ENCODE measurements around the gene ATP7A. TPM values are rescaled to one million over a fixed set of nuclear protein-coding genes. Genes with fewer than 3 reads are reported as not detected.
A peak's percentile ranks its signal among the peaks of the same experiment; 100 is the strongest.

Gene ATP7A
- total and polyA plus RNA-seq, 9 of the 15 experiments (the other 6 are each of a cell fraction or from before 2014, with no cell fraction given) = 7.8 to 22.7 (median 11.6) TPM

GRCh38 chrX:77937291-77937690, 26.8 kb downstream of the ATP7A start (continued):
- TF ChIP-seq JUND (IDR thresholded peaks at IDR 0.05; ENCODE audit: borderline replicate concordance, low read depth, low read length) (0 out of 2 replicates have a peak, but pooled peaks have one; percentile 8), JUND (tag; IDR thresholded peaks at IDR 0.05; ENCODE audit: borderline replicate concordance, low read depth, low read length) (no peak)

DNA sequence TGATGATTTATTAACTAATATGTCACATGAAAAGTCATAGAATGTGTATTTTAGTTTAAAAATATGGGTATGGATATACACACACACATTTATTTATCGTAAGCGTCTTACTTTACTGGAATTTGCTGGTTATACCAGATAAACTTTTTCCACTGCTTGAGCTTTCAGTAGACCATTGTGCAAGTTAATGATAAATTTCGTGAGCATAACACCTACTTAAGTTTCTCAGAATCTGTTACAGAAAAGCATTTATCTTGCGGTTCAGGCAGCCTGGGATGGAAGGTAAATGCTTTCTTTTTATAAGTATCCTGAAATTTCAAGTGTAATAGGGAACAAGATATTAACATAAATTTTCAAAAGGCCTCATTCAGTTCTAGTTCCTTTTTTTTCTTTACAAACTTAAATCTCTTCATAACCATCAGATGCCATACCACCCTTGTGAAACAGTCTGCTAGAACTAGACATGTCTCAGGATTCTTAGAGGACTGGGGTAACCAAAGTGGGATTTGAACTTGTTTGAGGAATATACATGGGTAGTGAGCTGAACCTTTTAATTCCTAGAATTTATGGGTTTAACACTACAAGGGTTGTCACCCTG, 27.7 kb downstream of the ATP7A start:
- H3K36me3 ChIP-seq (ENCODE audit: control insufficient read depth, insufficient read depth, low read length) = peaks cover 2% of the 10 kb centered on the region; the same call in 1 of the 3 replicates
- no peaks in the 10 kb centered on the region for H4K20me1 ChIP-seq (replicated peaks; ENCODE audit: control insufficient read depth, insufficient read depth, low read length)
- in situ Hi-C loops (cut with MboI) (no loop called here), intact Hi-C loops (cut with micrococcal nuclease) (no loop called here)
- peaks cover 0 to 6% of the 10 kb centered on the region in 2 experiments; a peak in 3 of 5 replicates for H3K4me1 ChIP-seq (replicated peaks in 1 of 2; ENCODE audit: control insufficient read depth in 2 of 2, insufficient read depth in 2 of 2, low read length in 2 of 2)
- BruUV-seq (replicated peaks) = no TSS peak
- ChIA-PET CTCF (ENCODE audit: low intra/inter-chr PET ratio) (no interaction called here), POLR2A (no interaction called here)
- WGBS (ENCODE audit: insufficient coverage, low coverage, missing lambda C conversion rate) = 0% methylated on average over 4 of the region's 4 CpGs
- H3K9ac ChIP-seq (ENCODE audit: insufficient read depth in 1 of 2, low read depth in 2 of 2, low read length in 2 of 2) = peak overlapping the region in 1 of 2 experiments; percentile 25; a peak in 1 of 4 replicates
- FAIRE-seq (peak; percentile 23), DNase-seq (ENCODE audit: extremely low read depth in 1 of 4, low spot score in 3 of 4) (peak in 1 of 4 experiments; percentile 49), ATAC-seq (peak; percentile 47)
- H3K4me2 ChIP-seq (ENCODE audit: insufficient read depth, low read length) = peak overlapping the region; percentile 45
- H3K27ac ChIP-seq (ENCODE audit: extremely low read depth, low read depth, low read length) = peak overlapping the region; percentile 63
- peaks cover 91% of the 10 kb centered on the region for H3K79me2 ChIP-seq (ENCODE audit: control insufficient read depth, insufficient read depth, low read length)
- H3K4me3 ChIP-seq = no peak overlapping the region
- H3K9me1 ChIP-seq (ENCODE audit: control insufficient read depth, insufficient read depth, low read length) = no peaks in the 10 kb centered on the region
- no peak overlapping the region for H2AFZ ChIP-seq (ENCODE audit: low read depth, low read length)
- no peaks in the 10 kb centered on the region for H3K27me3 ChIP-seq (ENCODE audit: control insufficient read depth in 2 of 2, insufficient read depth in 2 of 2, low read length in 2 of 2)
- H3K9me3 ChIP-seq (replicated peaks; ENCODE audit: control insufficient read depth, insufficient read depth, low read depth, low read length) = no peaks in the 10 kb centered on the region
- TF ChIP-seq SREBF2 (CRISPR knock-in tag; IDR thresholded peaks at IDR 0.05) = no peak
- 0 out of 2 replicates have a peak, but pooled peaks have one; percentile 29 for TF ChIP-seq PML (IDR thresholded peaks at IDR 0.05; ENCODE audit: low read length)
- no peak for TF ChIP-seq ZKSCAN1 (IDR thresholded peaks at IDR 0.05; ENCODE audit: low read depth, low read length)
- no peak for TF ChIP-seq TBP (optimal IDR thresholded peaks at IDR 0.05; ENCODE audit: low read depth, low read length)
- TF ChIP-seq SIRT6 (IDR thresholded peaks at IDR 0.05; ENCODE audit: low read depth, low read length) = no peak
- TF ChIP-seq ZNF589 (CRISPR knock-in tag; IDR thresholded peaks at IDR 0.05; ENCODE audit: low read depth) = no peak
- peak; percentile 82 for TF ChIP-seq TEAD4 (IDR thresholded peaks at IDR 0.05; ENCODE audit: low read length)
- no peak for TF ChIP-seq TEAD4 (CRISPR knock-in tag; IDR thresholded peaks at IDR 0.05; ENCODE audit: borderline replicate concordance)
- TF ChIP-seq SIN3B (IDR thresholded peaks at IDR 0.05; ENCODE audit: low read depth) = no peak
- TF ChIP-seq, protein P1, sequence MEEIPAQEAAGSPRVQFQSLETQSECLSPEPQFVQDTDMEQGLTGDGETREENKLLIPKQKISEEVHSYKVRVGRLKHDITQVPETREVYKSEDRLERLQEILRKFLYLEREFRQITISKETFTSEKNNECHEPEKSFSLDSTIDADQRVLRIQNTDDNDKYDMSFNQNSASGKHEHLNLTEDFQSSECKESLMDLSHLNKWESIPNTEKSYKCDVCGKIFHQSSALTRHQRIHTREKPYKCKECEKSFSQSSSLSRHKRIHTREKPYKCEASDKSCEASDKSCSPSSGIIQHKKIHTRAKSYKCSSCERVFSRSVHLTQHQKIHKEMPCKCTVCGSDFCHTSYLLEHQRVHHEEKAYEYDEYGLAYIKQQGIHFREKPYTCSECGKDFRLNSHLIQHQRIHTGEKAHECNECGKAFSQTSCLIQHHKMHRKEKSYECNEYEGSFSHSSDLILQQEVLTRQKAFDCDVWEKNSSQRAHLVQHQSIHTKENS (CRISPR knock-in tag; IDR thresholded peaks at IDR 0.05) = no peak
- TF ChIP-seq DACH1 (IDR thresholded peaks at IDR 0.05; ENCODE audit: partially characterized antibody) = no peak
- TF ChIP-seq CBFA2T3 (IDR thresholded peaks at IDR 0.05) = peak; percentile 85
- TF ChIP-seq HIVEP1 (CRISPR knock-in tag; IDR thresholded peaks at IDR 0.05) = no peak
- TF ChIP-seq SAP30 (IDR thresholded peaks at IDR 0.05; ENCODE audit: borderline replicate concordance, insufficient read depth, low read depth, low read length, poor library complexity, severe bottlenecking) = no peak
- TF ChIP-seq ZKSCAN8 (CRISPR knock-in tag; IDR thresholded peaks at IDR 0.05) = no peak
- TF ChIP-seq KLF13 (tag; IDR thresholded peaks at IDR 0.05; ENCODE audit: borderline replicate concordance, low read depth) = no peak
- no peak for TF ChIP-seq CREB1 (IDR thresholded peaks at IDR 0.05)
- TF ChIP-seq CREB1 (CRISPR knock-in tag; IDR thresholded peaks at IDR 0.05) = no peak
- no peak for TF ChIP-seq NUFIP1 (IDR thresholded peaks at IDR 0.05; ENCODE audit: partially characterized antibody)
- no peak for TF ChIP-seq HMG20B (CRISPR knock-in tag; IDR thresholded peaks at IDR 0.05)

All from K562 (cell line).